ENCODE results near the gene DNAJA4.
A peak's percentile ranks its signal among the peaks of the same experiment; 100 is the strongest.

DNA sequence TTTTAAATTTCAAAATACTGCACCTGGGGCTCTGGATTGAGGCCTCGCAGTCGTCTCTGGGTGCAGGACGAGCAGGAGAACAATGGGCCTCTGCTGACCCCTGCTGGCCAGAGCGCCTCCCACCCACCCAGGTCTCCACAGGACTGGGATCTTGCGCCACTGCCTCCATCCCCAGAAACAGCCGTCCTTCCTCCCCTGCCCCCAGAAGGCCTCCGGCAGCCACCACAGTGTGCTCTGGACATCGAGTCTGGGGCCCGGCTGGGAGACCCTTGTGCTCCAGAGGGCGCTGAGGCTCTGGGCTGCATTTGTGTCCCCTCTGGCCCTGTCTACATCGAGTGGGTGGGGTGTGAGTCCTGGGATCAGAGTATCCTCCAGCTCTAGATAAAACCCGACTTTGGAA is 23.3 kb upstream of the DNAJA4 start:
- TF ChIP-seq, protein P1, sequence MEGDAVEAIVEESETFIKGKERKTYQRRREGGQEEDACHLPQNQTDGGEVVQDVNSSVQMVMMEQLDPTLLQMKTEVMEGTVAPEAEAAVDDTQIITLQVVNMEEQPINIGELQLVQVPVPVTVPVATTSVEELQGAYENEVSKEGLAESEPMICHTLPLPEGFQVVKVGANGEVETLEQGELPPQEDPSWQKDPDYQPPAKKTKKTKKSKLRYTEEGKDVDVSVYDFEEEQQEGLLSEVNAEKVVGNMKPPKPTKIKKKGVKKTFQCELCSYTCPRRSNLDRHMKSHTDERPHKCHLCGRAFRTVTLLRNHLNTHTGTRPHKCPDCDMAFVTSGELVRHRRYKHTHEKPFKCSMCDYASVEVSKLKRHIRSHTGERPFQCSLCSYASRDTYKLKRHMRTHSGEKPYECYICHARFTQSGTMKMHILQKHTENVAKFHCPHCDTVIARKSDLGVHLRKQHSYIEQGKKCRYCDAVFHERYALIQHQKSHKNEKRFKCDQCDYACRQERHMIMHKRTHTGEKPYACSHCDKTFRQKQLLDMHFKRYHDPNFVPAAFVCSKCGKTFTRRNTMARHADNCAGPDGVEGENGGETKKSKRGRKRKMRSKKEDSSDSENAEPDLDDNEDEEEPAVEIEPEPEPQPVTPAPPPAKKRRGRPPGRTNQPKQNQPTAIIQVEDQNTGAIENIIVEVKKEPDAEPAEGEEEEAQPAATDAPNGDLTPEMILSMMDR (IDR thresholded peaks at IDR 0.05) = peak; percentile 77 to 91 (median 85)
- no peak for TF ChIP-seq POLR2AphosphoS5 (IDR thresholded peaks at IDR 0.05)
- TF ChIP-seq POLR2A (IDR thresholded peaks at IDR 0.05) = no peak
- no peak for TF ChIP-seq EP300 (IDR thresholded peaks at IDR 0.05)
